Measurements from ENCODE around the gene LCN10. TPM values are rescaled to one million over a fixed set of nuclear protein-coding genes. Genes with fewer than 3 reads are reported as not detected.

The LCN10 gene
- polyA plus RNA-seq, 2 of the 4 experiments (the other 2 are of a cell fraction) = not detected

- Histone ChIP-seq H3K9me3 (peaks cover 13% of the 10 kb centered on the region), H3K4me1 (no peaks in the 10 kb centered on the region), H3K4me3 (no peak overlapping the region), H3K4me2 (no peak overlapping the region), H3K27ac (no peak overlapping the region)
- WGBS (ENCODE audit: missing lambda C conversion rate) = 76% methylated on average over 22 of the region's 22 CpGs
- ChIA-PET CTCF (interaction anchor here (1.0 to 11.9 kb wide), 4 partner anchors 12 to 41 kb away, joined by 3 to 79 read pairs (median 4); partner anchors contain the start of gene LCN8), POLR2A (interaction anchor here (1.1 kb wide), 1 partner anchor 19 kb away, joined by 3 read pairs; no protein-coding TSS in a partner anchor)
- TF ChIP-seq, protein P1, sequence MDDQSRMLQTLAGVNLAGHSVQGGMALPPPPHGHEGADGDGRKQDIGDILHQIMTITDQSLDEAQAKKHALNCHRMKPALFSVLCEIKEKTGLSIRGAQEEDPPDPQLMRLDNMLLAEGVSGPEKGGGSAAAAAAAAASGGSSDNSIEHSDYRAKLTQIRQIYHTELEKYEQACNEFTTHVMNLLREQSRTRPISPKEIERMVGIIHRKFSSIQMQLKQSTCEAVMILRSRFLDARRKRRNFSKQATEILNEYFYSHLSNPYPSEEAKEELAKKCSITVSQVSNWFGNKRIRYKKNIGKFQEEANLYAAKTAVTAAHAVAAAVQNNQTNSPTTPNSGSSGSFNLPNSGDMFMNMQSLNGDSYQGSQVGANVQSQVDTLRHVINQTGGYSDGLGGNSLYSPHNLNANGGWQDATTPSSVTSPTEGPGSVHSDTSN (IDR thresholded peaks at IDR 0.05) = no peak
- TF ChIP-seq, protein P2, sequence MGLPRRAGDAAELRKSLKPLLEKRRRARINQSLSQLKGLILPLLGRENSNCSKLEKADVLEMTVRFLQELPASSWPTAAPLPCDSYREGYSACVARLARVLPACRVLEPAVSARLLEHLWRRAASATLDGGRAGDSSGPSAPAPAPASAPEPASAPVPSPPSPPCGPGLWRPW (IDR thresholded peaks at IDR 0.05) = no peak
- TF ChIP-seq CBX8 (IDR thresholded peaks at IDR 0.05) (no peak), KDM5A (IDR thresholded peaks at IDR 0.05) (no peak), MAZ (IDR thresholded peaks at IDR 0.05; ENCODE audit: borderline replicate concordance, low read depth, low read length) (no peak), JUNB (IDR thresholded peaks at IDR 0.05) (no peak), HMGXB4 (CRISPR knock-in tag; IDR thresholded peaks at IDR 0.05; ENCODE audit: borderline replicate concordance) (no peak), NR3C1 (IDR thresholded peaks at IDR 0.05) (no peak), BHLHE40 (IDR thresholded peaks at IDR 0.05; ENCODE audit: low read depth, low read length) (no peak), TP53 (CRISPR knock-in tag; IDR thresholded peaks at IDR 0.05) (no peak), HOXB13 (CRISPR knock-in tag; IDR thresholded peaks at IDR 0.05; ENCODE audit: low read depth) (no peak), ZNF302 (CRISPR knock-in tag; IDR thresholded peaks at IDR 0.05) (no peak), JUN (IDR thresholded peaks at IDR 0.05) (no peak), ZSCAN20 (CRISPR knock-in tag; IDR thresholded peaks at IDR 0.05) (no peak), FOSL2 (IDR thresholded peaks at IDR 0.05) (no peak), FOSL2 (CRISPR knock-in tag; IDR thresholded peaks at IDR 0.05) (no peak), MAFK (IDR thresholded peaks at IDR 0.05; ENCODE audit: partially characterized antibody) (no peak)
- no peak for DNase-seq (ENCODE audit: low read depth in 1 of 2, low spot score in 1 of 2)
- no peak for FAIRE-seq
- ATAC-seq = no peak
Observed at GRCh38 chr9:136747161-136748060, 4.7 kb upstream of the LCN10 start.

GRCh38 chr9:136746621-136747020 lies 3.9 kb upstream of the LCN10 start:
- POLR2A ChIA-PET = interaction anchor here (1.1 kb wide), 1 partner anchor 18 kb away, joined by 3 read pairs; no protein-coding TSS in a partner anchor
- no peak for ATAC-seq

More at GRCh38 chr9:136746621-136747020, 3.9 kb upstream of the LCN10 start:
- FAIRE-seq (no peak), DNase-seq (ENCODE audit: low read depth in 1 of 2, low spot score in 1 of 2) (no peak)
- Histone ChIP-seq H3K27ac (no peak overlapping the region), H3K4me3 (no peak overlapping the region), H3K9me3 (peaks cover 5% of the 10 kb centered on the region; the same call in 2 of the 3 replicates), H3K4me2 (no peak overlapping the region), H3K4me1 (no peaks in the 10 kb centered on the region)
- 79% methylated on average over 7 of the region's 18 CpGs for WGBS (ENCODE audit: missing lambda C conversion rate)
- TF ChIP-seq FOXS1 (CRISPR knock-in tag; IDR thresholded peaks at IDR 0.05) (no peak), BHLHE40 (IDR thresholded peaks at IDR 0.05; ENCODE audit: low read depth, low read length) (no peak), TP53 (CRISPR knock-in tag; IDR thresholded peaks at IDR 0.05) (no peak), HOXB5 (CRISPR knock-in tag; IDR thresholded peaks at IDR 0.05) (no peak), HMGXB4 (CRISPR knock-in tag; IDR thresholded peaks at IDR 0.05; ENCODE audit: borderline replicate concordance) (no peak), ZC3H11A (IDR thresholded peaks at IDR 0.05) (no peak), SMC3 (IDR thresholded peaks at IDR 0.05) (no peak)
- CTCF ChIA-PET = interaction anchor here (1.4 to 11.9 kb wide), 2 partner anchors 13 to 19 kb away, joined by 3 to 79 read pairs; partner anchors contain the start of gene LCN8

Measured in A549 (cell line).